Measurements from ENCODE around the gene TPM2.
A peak's percentile ranks its signal among the peaks of the same experiment; 100 is the strongest.

TPM2 gene

GRCh38 chr9:35689542-35690293 lies at the start of gene TPM2:
Gene TPM2, minus strand, starts transcription at chr9:35689925. Its CDS starts 108 bp downstream, at chr9:35689817.
- no peak for DNase-seq (ENCODE audit: low read depth)

- DNase-seq (ENCODE audit: low read depth), result no peak
Observed at GRCh38 chr9:35738924-35739323, 49.2 kb upstream of the TPM2 start.

- no peak for DNase-seq (ENCODE audit: low read depth)
Observed at GRCh38 chr9:35738186-35738585, 48.5 kb upstream of the TPM2 start.

- no peak for DNase-seq (ENCODE audit: low read depth)
Observed at GRCh38 chr9:35737143-35737542, 47.4 kb upstream of the TPM2 start.

GRCh38 chr9:35736201-35736633 lies 46.5 kb upstream of the TPM2 start:
- no peak for DNase-seq (ENCODE audit: low read depth)

GRCh38 chr9:35734096-35734495 lies 44.4 kb upstream of the TPM2 start:
- DNase-seq (ENCODE audit: low read depth), result no peak

GRCh38 chr9:35732800-35733541 lies 43.2 kb upstream of the TPM2 start:
- no peak for DNase-seq (ENCODE audit: low read depth)

GRCh38 chr9:35732185-35732799 lies 42.6 kb upstream of the TPM2 start, which contains the start of the genes CREB3 and TLN1:
Gene CREB3, plus strand, starts transcription at chr9:35732666. Its CDS starts 107 bp downstream, at chr9:35732773.
Gene TLN1, minus strand, starts transcription at chr9:35732195. Its CDS starts 6,501 bp downstream, at chr9:35725694.
- DNase-seq (ENCODE audit: low read depth), result peak; percentile 77

- DNase-seq (ENCODE audit: low read depth), result no peak
Observed at GRCh38 chr9:35731415-35732184, 41.9 kb upstream of the TPM2 start.

GRCh38 chr9:35730486-35730854 lies 40.7 kb upstream of the TPM2 start:
- DNase-seq (ENCODE audit: low read depth), result no peak

GRCh38 chr9:35729700-35730485 lies 40.2 kb upstream of the TPM2 start:
- DNase-seq (ENCODE audit: low read depth), result no peak

GRCh38 chr9:35729101-35729500 lies 39.4 kb upstream of the TPM2 start:
- DNase-seq (ENCODE audit: low read depth), result no peak

GRCh38 chr9:35728041-35728971 lies 38.6 kb upstream of the TPM2 start:
- no peak for DNase-seq (ENCODE audit: low read depth)

- no peak for DNase-seq (ENCODE audit: low read depth)
Observed at GRCh38 chr9:35727676-35728040, 37.9 kb upstream of the TPM2 start.

- DNase-seq (ENCODE audit: low read depth), result no peak
Observed at GRCh38 chr9:35726931-35727330, 37.2 kb upstream of the TPM2 start.

GRCh38 chr9:35725362-35725761 lies 35.6 kb upstream of the TPM2 start:
- no peak for DNase-seq (ENCODE audit: low read depth)

GRCh38 chr9:35723908-35724307 lies 34.2 kb upstream of the TPM2 start:
- no peak for DNase-seq (ENCODE audit: low read depth)

- DNase-seq (ENCODE audit: low read depth), result no peak
Observed at GRCh38 chr9:35723426-35723825, 33.7 kb upstream of the TPM2 start.

GRCh38 chr9:35719546-35719945 lies 29.8 kb upstream of the TPM2 start:
- no peak for DNase-seq (ENCODE audit: low read depth)
